Parathyroid adenoma (tissue), 2 donors: ENCODE results near the gene WDR26.
"Not testable (repeated sequence)": the region's sequence is repeated elsewhere in the genome, so short reads cannot be mapped to it uniquely, and the experiment has no call there.

ENCODE experiments used
- H2AFZ ChIP-seq: fragments of 300-600 bp; sonication (generic); one replicate; pipeline ENCODE4 v1.7.0; 2017; ENCODE audit warnings: antibody characterized with exemption, mild to moderate bottlenecking
- H3K27ac ChIP-seq: fragments of 300-600 bp; sonication (generic); one replicate; pipeline ENCODE4 v1.7.0; 2017
- H3K27me3 ChIP-seq: fragments of 300-600 bp; sonication (generic); one replicate; pipeline ENCODE4 v1.7.0; 2017; ENCODE audit warnings: low read length; ENCODE audit not compliant: control insufficient read depth, insufficient read depth
- H3K36me3 ChIP-seq: fragments of 300-600 bp; sonication (generic); one replicate; pipeline ENCODE4 v1.7.0; 2017; ENCODE audit warnings: low read length; ENCODE audit not compliant: control insufficient read depth, insufficient read depth
- H3K4me1 ChIP-seq: fragments of 300-600 bp; sonication (generic); one replicate; pipeline ENCODE4 v1.7.0; 2017; ENCODE audit warnings: control low read depth
- H3K4me2 ChIP-seq: fragments of 300-600 bp; sonication (generic); one replicate; pipeline ENCODE4 v1.7.0; 2017; ENCODE audit warnings: low read length
- H3K4me3 ChIP-seq: fragments of 300-600 bp; sonication (generic); one replicate; pipeline ENCODE4 v1.7.0; 2017; ENCODE audit warnings: low read depth, low read length
- H3K79me2 ChIP-seq: fragments of 300-600 bp; sonication (generic); one replicate; pipeline ENCODE4 v1.7.0; 2017; ENCODE audit warnings: control low read depth
- H3K9ac ChIP-seq: fragments of 300-600 bp; sonication (generic); one replicate; pipeline ENCODE4 v1.7.0; 2017; ENCODE audit warnings: mild to moderate bottlenecking
- H3K9me3 ChIP-seq: fragments of 300-600 bp; sonication (generic); one replicate; pipeline ENCODE4 v1.7.0; 2017; ENCODE audit warnings: low read length; ENCODE audit not compliant: control insufficient read depth
- TF ChIP-seq, protein P1 (sequence below): fragments of 300-600 bp; sonication (generic); IDR thresholded peaks from one replicate; pipeline ENCODE4 v1.7.0; 2017; ENCODE audit warnings: antibody characterized with exemption, mild to moderate bottlenecking
- donor health status: primary hyperparathyroidism.

The WDR26 gene

DNA sequence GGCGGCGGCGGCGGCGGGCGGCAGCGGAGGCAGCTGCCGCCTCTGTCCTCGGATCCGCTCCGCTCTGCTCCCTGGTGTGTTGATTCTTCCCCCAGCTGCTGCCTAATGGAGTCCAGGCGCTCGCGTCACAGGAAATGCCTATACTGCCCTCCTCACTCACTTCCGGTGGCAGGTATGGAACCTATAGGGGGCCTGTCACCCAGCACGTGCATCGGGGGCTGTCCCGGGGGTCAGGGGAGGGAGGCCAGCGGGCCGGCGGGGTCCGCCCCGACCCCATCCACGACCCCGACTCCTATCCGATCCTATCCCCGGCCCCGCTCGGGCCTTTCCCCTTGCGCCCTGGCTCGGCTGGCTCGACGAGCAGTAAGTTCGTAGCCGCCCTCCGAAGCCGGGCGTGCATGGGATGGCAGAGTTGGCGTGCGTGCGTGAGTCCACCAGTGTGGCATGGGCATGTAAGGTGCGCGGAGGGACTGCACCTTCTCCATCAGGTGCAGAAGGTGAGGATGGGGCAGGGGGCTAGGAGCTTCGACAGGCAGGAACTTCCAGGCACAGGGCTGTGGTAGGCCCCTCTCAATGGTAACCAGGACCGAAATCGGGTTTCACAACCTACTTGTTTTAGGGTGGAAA lies at the start of gene WDR26:
TSS of gene WDR26 (minus strand) at position 107 of the 627 bp plus-strand sequence.
- Histone ChIP-seq H2AFZ (peak within 1 kb of the TSS; percentile 91), H3K9me3 (no peaks in the 10 kb centered on the region), H3K9ac (peak within 1 kb of the TSS; percentile 50), H3K27ac (peak within 1 kb of the TSS; percentile 90), H3K4me3 (peak within 1 kb of the TSS; percentile 84), H3K36me3 (no peaks in the 10 kb centered on the region), H3K27me3 (no peaks in the 10 kb centered on the region), H3K4me1 (no peaks in the 10 kb centered on the region), H3K79me2 (peaks cover 9% of the 10 kb centered on the region), H3K4me2 (peak within 1 kb of the TSS; percentile 96)
- TF ChIP-seq, protein P1, sequence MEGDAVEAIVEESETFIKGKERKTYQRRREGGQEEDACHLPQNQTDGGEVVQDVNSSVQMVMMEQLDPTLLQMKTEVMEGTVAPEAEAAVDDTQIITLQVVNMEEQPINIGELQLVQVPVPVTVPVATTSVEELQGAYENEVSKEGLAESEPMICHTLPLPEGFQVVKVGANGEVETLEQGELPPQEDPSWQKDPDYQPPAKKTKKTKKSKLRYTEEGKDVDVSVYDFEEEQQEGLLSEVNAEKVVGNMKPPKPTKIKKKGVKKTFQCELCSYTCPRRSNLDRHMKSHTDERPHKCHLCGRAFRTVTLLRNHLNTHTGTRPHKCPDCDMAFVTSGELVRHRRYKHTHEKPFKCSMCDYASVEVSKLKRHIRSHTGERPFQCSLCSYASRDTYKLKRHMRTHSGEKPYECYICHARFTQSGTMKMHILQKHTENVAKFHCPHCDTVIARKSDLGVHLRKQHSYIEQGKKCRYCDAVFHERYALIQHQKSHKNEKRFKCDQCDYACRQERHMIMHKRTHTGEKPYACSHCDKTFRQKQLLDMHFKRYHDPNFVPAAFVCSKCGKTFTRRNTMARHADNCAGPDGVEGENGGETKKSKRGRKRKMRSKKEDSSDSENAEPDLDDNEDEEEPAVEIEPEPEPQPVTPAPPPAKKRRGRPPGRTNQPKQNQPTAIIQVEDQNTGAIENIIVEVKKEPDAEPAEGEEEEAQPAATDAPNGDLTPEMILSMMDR, result no peak

DNA sequence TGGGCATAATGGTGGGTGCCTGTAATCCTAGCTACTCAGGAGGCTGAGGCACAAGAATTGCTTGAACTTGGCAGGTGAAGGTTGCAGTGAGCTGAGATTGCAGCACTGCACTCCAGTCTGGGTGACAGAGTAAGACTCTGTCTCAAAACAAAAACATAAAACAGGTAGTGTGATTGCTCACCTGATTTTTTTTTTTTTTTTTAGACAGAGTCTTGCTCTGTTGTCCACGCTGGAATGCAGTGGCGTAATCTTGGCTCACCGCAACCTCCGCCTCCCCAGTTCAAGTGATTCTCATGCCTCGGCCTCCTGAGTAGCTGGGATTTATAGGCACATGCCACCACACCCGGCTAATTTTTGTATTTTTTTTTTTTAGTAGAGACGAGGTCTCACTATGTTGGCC lies 48.6 kb upstream of the WDR26 start:
- not testable (repeated sequence) for H3K4me2 ChIP-seq, H3K4me3 ChIP-seq, H3K9me3 ChIP-seq, H2AFZ ChIP-seq, H3K4me1 ChIP-seq, H3K79me2 ChIP-seq, H3K27me3 ChIP-seq, H3K36me3 ChIP-seq, H3K9ac ChIP-seq, H3K27ac ChIP-seq

DNA sequence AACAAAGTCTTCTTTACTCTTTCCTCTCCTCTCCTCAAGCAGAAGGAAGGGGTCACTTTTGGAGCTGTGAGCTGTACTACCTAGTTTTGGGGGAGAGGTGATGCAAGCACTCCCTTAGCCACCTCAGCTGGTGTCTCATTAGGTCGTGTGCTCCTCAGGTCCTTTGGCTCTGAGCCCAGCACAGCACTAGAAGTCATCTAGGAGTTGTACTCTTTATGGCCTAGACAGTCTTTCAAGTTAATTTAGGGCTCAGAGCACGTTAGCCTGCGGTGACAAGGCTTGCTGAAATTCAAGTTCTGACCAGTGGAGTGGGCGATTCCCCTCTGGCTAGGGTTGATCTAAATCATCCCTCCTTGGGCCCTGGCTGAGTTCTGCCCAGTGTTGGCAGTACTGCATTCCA lies 48.0 kb upstream of the WDR26 start:
- TF ChIP-seq, protein P1, result no peak
- H3K4me3 ChIP-seq, result no peak overlapping the region
- H3K9me3 ChIP-seq, result no peaks in the 10 kb centered on the region
- no peaks in the 10 kb centered on the region for H3K27me3 ChIP-seq
- H3K9ac ChIP-seq, result no peak overlapping the region
- no peak overlapping the region for H2AFZ ChIP-seq
- H3K27ac ChIP-seq, result no peak overlapping the region
- no peaks in the 10 kb centered on the region for H3K79me2 ChIP-seq
- H3K4me2 ChIP-seq, result no peak overlapping the region
- H3K36me3 ChIP-seq, result no peaks in the 10 kb centered on the region
- H3K4me1 ChIP-seq, result no peaks in the 10 kb centered on the region

DNA sequence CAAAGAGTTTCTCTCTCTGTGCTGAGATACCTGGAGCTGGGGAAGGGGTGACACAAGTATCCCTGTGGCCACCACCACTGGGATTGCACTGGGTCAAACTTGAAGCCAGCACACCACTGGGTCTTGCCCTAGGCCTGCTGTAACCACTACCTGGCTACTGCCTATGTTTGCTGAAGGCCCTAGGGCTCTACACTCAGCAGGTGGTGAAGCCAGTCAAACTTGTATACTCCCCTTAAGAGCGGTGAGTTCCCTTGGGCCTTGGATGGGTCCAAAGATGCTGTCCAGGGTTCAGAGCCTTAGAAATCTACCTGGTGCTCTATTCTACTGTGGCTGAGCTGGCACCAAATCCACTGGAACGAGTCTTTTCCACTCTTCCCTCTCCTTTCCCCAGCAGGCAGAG lies 47.0 kb upstream of the WDR26 start:
- Histone ChIP-seq H3K27me3 (no peaks in the 10 kb centered on the region), H3K9ac (no peak overlapping the region), H3K4me2 (no peak overlapping the region), H3K27ac (no peak overlapping the region), H3K36me3 (no peaks in the 10 kb centered on the region), H3K4me3 (no peak overlapping the region), H2AFZ (no peak overlapping the region), H3K4me1 (no peaks in the 10 kb centered on the region), H3K9me3 (no peaks in the 10 kb centered on the region), H3K79me2 (no peaks in the 10 kb centered on the region)
- TF ChIP-seq, protein P1, result no peak

DNA sequence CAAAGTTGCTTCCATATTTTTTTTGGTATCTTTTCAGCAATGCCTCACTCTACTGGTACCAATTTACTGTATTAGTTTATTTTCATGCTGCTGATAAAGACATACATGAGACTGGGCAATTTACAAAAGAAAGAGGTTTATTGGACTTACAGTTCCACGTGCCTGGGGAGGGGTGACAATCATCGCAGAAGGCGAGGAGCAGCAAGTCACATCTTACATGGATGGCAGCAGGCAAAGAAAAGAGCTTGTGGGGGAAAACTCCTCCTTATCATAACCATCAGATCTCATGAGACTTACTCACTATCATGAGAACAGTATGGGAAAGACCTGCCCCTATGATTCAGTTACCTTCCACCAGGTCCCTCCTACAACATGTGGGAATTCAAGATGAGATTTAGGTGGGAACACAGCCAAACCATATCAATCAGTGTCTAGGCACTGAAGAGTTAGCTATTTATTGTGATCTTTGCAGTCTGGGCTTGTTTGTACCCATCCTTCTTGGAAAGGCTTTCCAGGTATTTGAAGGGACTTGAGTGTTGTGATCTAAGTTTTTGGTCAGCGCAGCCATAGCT lies 46.4 kb upstream of the WDR26 start:
- H3K36me3 ChIP-seq, H2AFZ ChIP-seq, H3K27me3 ChIP-seq, H3K4me3 ChIP-seq, H3K9me3 ChIP-seq, H3K4me2 ChIP-seq, H3K79me2 ChIP-seq, H3K9ac ChIP-seq, H3K4me1 ChIP-seq, H3K27ac ChIP-seq: not testable (repeated sequence)

DNA sequence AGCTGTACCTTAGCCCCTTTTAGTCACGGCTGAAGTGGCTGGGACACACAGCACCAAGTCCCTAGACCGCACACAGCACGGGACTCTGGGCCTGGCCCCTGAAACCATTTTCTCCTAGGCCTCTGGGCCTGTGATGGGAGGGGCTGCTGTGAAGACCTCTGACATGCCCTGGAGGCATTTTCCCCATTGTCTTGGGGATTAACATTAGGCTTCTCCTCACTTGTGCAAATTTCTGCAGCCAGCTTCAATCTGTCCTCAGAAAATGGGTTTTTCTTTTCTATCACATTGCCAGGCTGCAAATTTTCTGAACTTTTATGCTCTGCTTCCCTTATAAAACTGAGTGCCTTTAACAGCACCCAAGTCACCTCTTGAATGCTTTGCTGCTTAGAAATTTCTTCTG lies 45.6 kb upstream of the WDR26 start:
- not testable (repeated sequence) for H3K4me3 ChIP-seq, H3K79me2 ChIP-seq, H2AFZ ChIP-seq, H3K4me2 ChIP-seq, H3K27me3 ChIP-seq, H3K9me3 ChIP-seq, H3K27ac ChIP-seq, H3K36me3 ChIP-seq, H3K9ac ChIP-seq, H3K4me1 ChIP-seq
